KBM-7 (cell line): ENCODE data around the gene NEDD9.

Experiments
- DNase-seq: peaks from one replicate; pipeline ENCODE4 v3.0.0-alpha.2; 2015
- in situ Hi-C: fragments of 300-500 bp; cut with MboI; formaldehyde crosslinking; loops from 2 replicates; pipeline ENCODE4 v1.14.3; 2020; ENCODE audit warnings: low sequenced_read_pairs, low pct_unique_long_range_greater_than_20kb, mixed read lengths

The NEDD9 gene

GRCh38 chr6:11189865-11190624, 42.4 kb downstream of the NEDD9 start:
- in situ Hi-C loops = no loop called here
- no peak for DNase-seq

GRCh38 chr6:11188161-11188915, 44.1 kb downstream of the NEDD9 start:
- in situ Hi-C loops = no loop called here
- DNase-seq = no peak

GRCh38 chr6:11187301-11187700, 45.2 kb downstream of the NEDD9 start:
- in situ Hi-C loops = no loop called here
- no peak for DNase-seq

- DNase-seq = no peak
These were observed 47.1 kb downstream of the NEDD9 start for GRCh38 chr6:11185204-11185842.

GRCh38 chr6:11183761-11184362, 48.6 kb downstream of the NEDD9 start:
- in situ Hi-C loops = no loop called here
- DNase-seq = no peak

More at GRCh38 chr6:11185204-11185842, 47.1 kb downstream of the NEDD9 start:
- in situ Hi-C loops = no loop called here

GRCh38 chr6:11181478-11182136, 50.9 kb downstream of the NEDD9 start:
- DNase-seq = no peak
- in situ Hi-C loops = no loop called here

GRCh38 chr6:11179419-11180202, 52.9 kb downstream of the NEDD9 start:
- no peak for DNase-seq

GRCh38 chr6:11179088-11179418, 53.4 kb downstream of the NEDD9 start:
- in situ Hi-C loops = no loop called here
- DNase-seq = no peak

More at GRCh38 chr6:11179419-11180202, 52.9 kb downstream of the NEDD9 start:
- in situ Hi-C loops = no loop called here

GRCh38 chr6:11177271-11177670, 55.2 kb downstream of the NEDD9 start:
- in situ Hi-C loops = no loop called here
- no peak for DNase-seq

GRCh38 chr6:11174242-11174611, 58.2 kb downstream of the NEDD9 start:
- peak; percentile 49 for DNase-seq
- in situ Hi-C loops = no loop called here

GRCh38 chr6:11172501-11173327, 59.8 kb downstream of the NEDD9 start:
- in situ Hi-C loops = no loop called here
- DNase-seq = peak; percentile 77

GRCh38 chr6:11171952-11172351, 60.5 kb downstream of the NEDD9 start:
- in situ Hi-C loops = no loop called here
- DNase-seq = no peak

- DNase-seq = no peak
- in situ Hi-C loops = no loop called here
These were observed 64.3 kb downstream of the NEDD9 start for GRCh38 chr6:11168091-11168635.

GRCh38 chr6:11166948-11167347, 65.5 kb downstream of the NEDD9 start:
- no peak for DNase-seq
- in situ Hi-C loops = no loop called here

- in situ Hi-C loops = no loop called here
- DNase-seq = no peak
These were observed 67.5 kb downstream of the NEDD9 start for GRCh38 chr6:11164717-11165646.

- in situ Hi-C loops = no loop called here
- no peak for DNase-seq
These were observed 68.5 kb downstream of the NEDD9 start for GRCh38 chr6:11163932-11164331.

GRCh38 chr6:11162262-11162661, 70.2 kb downstream of the NEDD9 start:
- in situ Hi-C loops = no loop called here
- no peak for DNase-seq
